ENCODE measurements around the gene MAGEC3.

DNA sequence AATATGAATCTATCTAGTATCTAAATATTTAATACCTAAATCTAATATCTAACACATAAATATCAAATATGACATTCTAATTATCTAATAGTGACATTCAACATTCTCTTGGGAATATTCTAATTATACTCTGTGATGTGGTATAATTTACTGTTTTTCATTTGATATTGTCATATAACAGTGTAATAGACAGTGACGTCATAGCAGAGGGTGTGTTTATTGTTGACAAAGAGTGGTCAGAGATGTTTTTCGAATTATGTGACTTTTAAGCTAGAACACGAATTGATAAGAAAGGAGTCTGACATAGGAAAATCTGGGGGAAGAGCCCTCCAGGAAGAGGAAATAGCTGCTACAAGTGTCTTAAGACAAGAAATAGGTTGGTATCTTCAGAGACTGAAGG is 5.9 kb upstream of the MAGEC3 start:
- TF ChIP-seq, protein P1, sequence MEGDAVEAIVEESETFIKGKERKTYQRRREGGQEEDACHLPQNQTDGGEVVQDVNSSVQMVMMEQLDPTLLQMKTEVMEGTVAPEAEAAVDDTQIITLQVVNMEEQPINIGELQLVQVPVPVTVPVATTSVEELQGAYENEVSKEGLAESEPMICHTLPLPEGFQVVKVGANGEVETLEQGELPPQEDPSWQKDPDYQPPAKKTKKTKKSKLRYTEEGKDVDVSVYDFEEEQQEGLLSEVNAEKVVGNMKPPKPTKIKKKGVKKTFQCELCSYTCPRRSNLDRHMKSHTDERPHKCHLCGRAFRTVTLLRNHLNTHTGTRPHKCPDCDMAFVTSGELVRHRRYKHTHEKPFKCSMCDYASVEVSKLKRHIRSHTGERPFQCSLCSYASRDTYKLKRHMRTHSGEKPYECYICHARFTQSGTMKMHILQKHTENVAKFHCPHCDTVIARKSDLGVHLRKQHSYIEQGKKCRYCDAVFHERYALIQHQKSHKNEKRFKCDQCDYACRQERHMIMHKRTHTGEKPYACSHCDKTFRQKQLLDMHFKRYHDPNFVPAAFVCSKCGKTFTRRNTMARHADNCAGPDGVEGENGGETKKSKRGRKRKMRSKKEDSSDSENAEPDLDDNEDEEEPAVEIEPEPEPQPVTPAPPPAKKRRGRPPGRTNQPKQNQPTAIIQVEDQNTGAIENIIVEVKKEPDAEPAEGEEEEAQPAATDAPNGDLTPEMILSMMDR (IDR thresholded peaks at IDR 0.05), result no peak
- TF ChIP-seq POLR2A (IDR thresholded peaks at IDR 0.05), result no peak
